Left ventricle myocardium inferior (tissue), 1 donor: Measurements from ENCODE around the gene DPH2. TPM values are rescaled to one million over a fixed set of nuclear protein-coding genes. Genes with fewer than 3 reads are reported as not detected.

Experiments
- DNase-seq: peaks from one replicate; pipeline ENCODE4 v3.0.0-alpha.2; 2020
- H3K27ac ChIP-seq: fragments of 200-600 bp; replicated peaks from 2 replicates; pipeline ENCODE4 v1.8.0; 2021
- H3K27me3 ChIP-seq: fragments of 200-600 bp; 2 replicates; pipeline ENCODE4 v1.8.0; 2021; ENCODE audit warnings: low read depth
- H3K36me3 ChIP-seq: fragments of 200-600 bp; 2 replicates; pipeline ENCODE4 v1.8.0; 2021
- H3K4me1 ChIP-seq: fragments of 200-600 bp; 2 replicates; pipeline ENCODE4 v1.8.0; 2021
- H3K4me3 ChIP-seq: fragments of 200-600 bp; 2 replicates; pipeline ENCODE4 v1.8.0; 2021; ENCODE audit warnings: mild to moderate bottlenecking, moderate library complexity
- H3K9me3 ChIP-seq: fragments of 200-600 bp; replicated peaks from 2 replicates; pipeline ENCODE4 v1.8.0; 2021
- CTCF ChIP-seq: fragments of 200-600 bp; IDR thresholded peaks from 2 replicates; pipeline ENCODE4 v1.8.0; 2021; ENCODE audit warnings: antibody characterized with exemption, mild to moderate bottlenecking, borderline replicate concordance
- intact Hi-C: fragments of 100-400 bp; cut with micrococcal nuclease; formaldehyde crosslinking; loops from one replicate; pipeline ENCODE4 v1.11.0; 2022
- total RNA-seq: library from RNA; stranded (reverse); fragmentation: NEBNext Ultra II Directional; extraction: Animal tissue kit (Norgen Biotek cat#: 25700); gene quantifications from one replicate; pipeline ENCODE4 v1.2.1, GENCODE V29; 2021
- donor health status: DM: no; HTN: yes; CAD: no; lungs with severe emphysema.

The DPH2 gene
- total RNA-seq, 1 donor from 2014 or later: 18.2 TPM

- intact Hi-C loops: no loop called here
- no peak overlapping the region for H3K4me3 ChIP-seq
- no peak for TF ChIP-seq CTCF
- DNase-seq: no peak
- H3K27ac ChIP-seq: no peak overlapping the region
- no peaks in the 10 kb centered on the region for H3K36me3 ChIP-seq
- no peaks in the 10 kb centered on the region for H3K9me3 ChIP-seq
- H3K27me3 ChIP-seq: peaks cover 3% of the 10 kb centered on the region
- H3K4me1 ChIP-seq: peaks cover 6% of the 10 kb centered on the region
Measured at GRCh38 chr1:43996733-43997115, 26.9 kb downstream of the DPH2 start.

GRCh38 chr1:43997295-43997999 is 27.6 kb downstream of the DPH2 start:
- Histone ChIP-seq H3K27ac (no peak overlapping the region), H3K36me3 (no peaks in the 10 kb centered on the region), H3K4me3 (no peak overlapping the region), H3K27me3 (peaks cover 4% of the 10 kb centered on the region), H3K9me3 (no peaks in the 10 kb centered on the region), H3K4me1 (no peaks in the 10 kb centered on the region)
- TF ChIP-seq CTCF: no peak
- no peak for DNase-seq
- intact Hi-C loops: no loop called here

- no peaks in the 10 kb centered on the region for H3K36me3 ChIP-seq
- intact Hi-C loops: no loop called here
- no peak overlapping the region for H3K4me3 ChIP-seq
- H3K27ac ChIP-seq: no peak overlapping the region
- no peaks in the 10 kb centered on the region for H3K4me1 ChIP-seq
- no peak for DNase-seq
- no peaks in the 10 kb centered on the region for H3K9me3 ChIP-seq
- peaks cover 4% of the 10 kb centered on the region for H3K27me3 ChIP-seq
- no peak for TF ChIP-seq CTCF
Measured at GRCh38 chr1:43998000-43998378, 28.2 kb downstream of the DPH2 start.

- Histone ChIP-seq H3K4me3 (no peak overlapping the region), H3K4me1 (no peaks in the 10 kb centered on the region), H3K9me3 (no peaks in the 10 kb centered on the region), H3K27me3 (peaks cover 4% of the 10 kb centered on the region), H3K36me3 (no peaks in the 10 kb centered on the region), H3K27ac (no peak overlapping the region)
- TF ChIP-seq CTCF: no peak
- DNase-seq: no peak
- intact Hi-C loops: no loop called here
Measured at GRCh38 chr1:43999455-43999854, 29.6 kb downstream of the DPH2 start.

GRCh38 chr1:44000122-44000665 is 30.4 kb downstream of the DPH2 start:
- DNase-seq: no peak
- no peak for TF ChIP-seq CTCF
- H3K4me1 ChIP-seq: no peaks in the 10 kb centered on the region
- H3K36me3 ChIP-seq: no peaks in the 10 kb centered on the region
- H3K4me3 ChIP-seq: no peak overlapping the region
- intact Hi-C loops: no loop called here
- no peaks in the 10 kb centered on the region for H3K9me3 ChIP-seq
- H3K27me3 ChIP-seq: peaks cover 4% of the 10 kb centered on the region
- H3K27ac ChIP-seq: no peak overlapping the region
